ENCODE results near the gene SMAD7.

Gene SMAD7

DNA sequence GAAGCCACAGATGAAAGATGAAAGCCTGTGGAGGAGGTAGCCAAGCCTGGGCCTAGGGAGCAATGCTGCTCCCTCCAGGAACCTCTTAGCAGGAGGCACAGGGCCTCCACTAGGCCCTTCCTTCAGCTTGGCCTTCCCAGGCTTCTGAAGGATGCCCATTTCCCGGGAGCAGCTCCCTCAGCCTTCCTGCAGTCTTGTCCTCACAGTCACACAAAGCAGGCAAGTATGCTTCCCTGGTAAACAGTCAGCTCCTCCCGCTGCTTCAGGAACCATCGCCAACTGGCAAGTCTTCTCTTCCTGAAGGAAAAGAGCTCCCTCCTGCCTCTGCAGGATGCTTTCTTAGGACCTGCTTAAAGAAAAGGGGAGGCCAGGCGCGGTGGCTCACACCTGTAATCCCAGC, 53.2 kb downstream of the SMAD7 start:
- Histone ChIP-seq H3K4ac (ENCODE audit: low read depth in 1 of 2, low read length in 2 of 2) (no peak overlapping the region), H3K9me3 (ENCODE audit: control insufficient read depth, low read length) (no peaks in the 10 kb centered on the region), H3K79me1 (replicated peaks; ENCODE audit: low read length, poor library complexity, severe bottlenecking) (no peaks in the 10 kb centered on the region), H3K27me3 (ENCODE audit: control insufficient read depth in 1 of 2, insufficient read depth in 1 of 2, low read length in 2 of 2) (no peaks in the 10 kb centered on the region), H3K27ac (ENCODE audit: low read length, poor library complexity, severe bottlenecking) (no peak overlapping the region), H3K23ac (ENCODE audit: low read length in 2 of 2) (no peak overlapping the region), H4K8ac (ENCODE audit: low read length) (no peak overlapping the region), H2BK5ac (ENCODE audit: low read depth, low read length, poor library complexity, severe bottlenecking) (no peak overlapping the region), H2AFZ (ENCODE audit: low read depth, low read length) (no peak overlapping the region), H3K4me1 (ENCODE audit: control insufficient read depth, insufficient read depth, low read depth, low read length) (peaks cover 23% of the 10 kb centered on the region), H2BK15ac (ENCODE audit: low read depth, poor library complexity, severe bottlenecking) (peak overlapping the region; percentile 68), H2BK12ac (ENCODE audit: low read length in 2 of 2) (peak overlapping the region in 1 of 2 experiments; percentile 40), H3K4me2 (ENCODE audit: low read length, poor library complexity, severe bottlenecking) (no peak overlapping the region), H3K36me3 (ENCODE audit: control insufficient read depth in 1 of 2, insufficient read depth in 2 of 2, low read depth in 1 of 2, low read length in 2 of 2) (no peaks in the 10 kb centered on the region), H3K18ac (ENCODE audit: low read depth in 1 of 2, low read length in 2 of 2) (peak overlapping the region; percentile 10 to 42), H3K14ac (ENCODE audit: low read length in 2 of 2) (no peak overlapping the region), H4K91ac (ENCODE audit: low read length) (no peak overlapping the region), H3K4me3 (ENCODE audit: insufficient read depth in 1 of 2, low read depth in 1 of 2, low read length in 2 of 2) (no peak overlapping the region), H2AK5ac (ENCODE audit: low read length, severe bottlenecking) (peak overlapping the region; percentile 33), H3K9ac (ENCODE audit: low read length) (peak overlapping the region; percentile 5), H2BK120ac (ENCODE audit: low read depth, low read length) (no peak overlapping the region)
- 98% methylated on average over 5 of the region's 5 CpGs for WGBS
- DNase-seq = no peak

DNA sequence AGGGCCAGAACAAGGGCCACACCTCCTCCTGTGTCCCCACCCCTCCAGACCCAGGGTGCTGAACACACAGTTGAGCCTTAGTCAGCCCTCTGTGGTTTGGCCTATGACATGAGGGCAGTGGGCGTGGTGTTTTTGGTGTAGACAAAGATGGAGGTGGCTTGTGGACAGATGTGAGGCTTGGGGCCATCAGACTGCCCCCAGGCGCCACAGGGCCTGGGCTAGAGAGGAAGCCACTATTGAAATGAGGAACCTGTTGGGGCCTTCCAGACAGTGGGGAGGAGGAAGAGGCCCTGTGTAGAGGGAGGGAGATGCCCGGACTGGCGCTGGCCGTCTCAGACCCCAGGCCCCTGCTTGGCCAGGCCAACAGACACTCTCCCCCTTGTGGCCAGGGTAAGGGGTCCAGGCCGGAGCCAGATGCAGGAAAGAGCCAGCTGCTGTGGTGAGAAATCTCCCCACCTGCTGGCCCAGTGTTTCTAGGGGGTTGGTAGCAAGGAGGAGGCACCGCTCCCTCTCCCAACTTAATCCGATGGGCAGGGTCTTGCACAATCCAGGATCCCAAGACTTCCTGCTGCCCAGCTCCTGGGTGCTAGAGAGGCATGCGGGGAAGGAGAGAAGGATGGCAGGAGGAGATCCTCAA, 53.8 kb downstream of the SMAD7 start:
- Histone ChIP-seq H2AFZ (ENCODE audit: low read depth, low read length) (no peak overlapping the region), H3K4me2 (ENCODE audit: low read length, poor library complexity, severe bottlenecking) (no peak overlapping the region), H2BK120ac (ENCODE audit: low read depth, low read length) (no peak overlapping the region), H3K9me3 (ENCODE audit: control insufficient read depth, low read length) (no peaks in the 10 kb centered on the region), H3K79me1 (replicated peaks; ENCODE audit: low read length, poor library complexity, severe bottlenecking) (no peaks in the 10 kb centered on the region), H3K14ac (ENCODE audit: low read length in 2 of 2) (peak overlapping the region in 1 of 2 experiments; percentile 84), H3K36me3 (ENCODE audit: control insufficient read depth in 1 of 2, insufficient read depth in 2 of 2, low read depth in 1 of 2, low read length in 2 of 2) (no peaks in the 10 kb centered on the region), H3K4ac (ENCODE audit: low read depth in 1 of 2, low read length in 2 of 2) (no peak overlapping the region), H3K27me3 (ENCODE audit: control insufficient read depth in 1 of 2, insufficient read depth in 1 of 2, low read length in 2 of 2) (no peaks in the 10 kb centered on the region), H4K8ac (ENCODE audit: low read length) (no peak overlapping the region), H2AK5ac (ENCODE audit: low read length, severe bottlenecking) (peak overlapping the region; percentile 33), H3K4me1 (ENCODE audit: control insufficient read depth, insufficient read depth, low read depth, low read length) (peaks cover 17% of the 10 kb centered on the region), H3K23ac (ENCODE audit: low read length in 2 of 2) (no peak overlapping the region), H3K27ac (ENCODE audit: low read length, poor library complexity, severe bottlenecking) (no peak overlapping the region), H3K4me3 (ENCODE audit: insufficient read depth in 1 of 2, low read depth in 1 of 2, low read length in 2 of 2) (no peak overlapping the region), H3K18ac (ENCODE audit: low read depth in 1 of 2, low read length in 2 of 2) (peak overlapping the region; percentile 10 to 50), H2BK5ac (ENCODE audit: low read depth, low read length, poor library complexity, severe bottlenecking) (no peak overlapping the region), H4K91ac (ENCODE audit: low read length) (no peak overlapping the region), H2BK12ac (ENCODE audit: low read length in 2 of 2) (peak overlapping the region; percentile 40 to 76), H3K9ac (ENCODE audit: low read length) (peak overlapping the region; percentile 5), H2BK15ac (ENCODE audit: low read depth, poor library complexity, severe bottlenecking) (peak overlapping the region; percentile 68)
- 76% methylated on average over 9 of the region's 9 CpGs for WGBS
- DNase-seq = peak; percentile 43

DNA sequence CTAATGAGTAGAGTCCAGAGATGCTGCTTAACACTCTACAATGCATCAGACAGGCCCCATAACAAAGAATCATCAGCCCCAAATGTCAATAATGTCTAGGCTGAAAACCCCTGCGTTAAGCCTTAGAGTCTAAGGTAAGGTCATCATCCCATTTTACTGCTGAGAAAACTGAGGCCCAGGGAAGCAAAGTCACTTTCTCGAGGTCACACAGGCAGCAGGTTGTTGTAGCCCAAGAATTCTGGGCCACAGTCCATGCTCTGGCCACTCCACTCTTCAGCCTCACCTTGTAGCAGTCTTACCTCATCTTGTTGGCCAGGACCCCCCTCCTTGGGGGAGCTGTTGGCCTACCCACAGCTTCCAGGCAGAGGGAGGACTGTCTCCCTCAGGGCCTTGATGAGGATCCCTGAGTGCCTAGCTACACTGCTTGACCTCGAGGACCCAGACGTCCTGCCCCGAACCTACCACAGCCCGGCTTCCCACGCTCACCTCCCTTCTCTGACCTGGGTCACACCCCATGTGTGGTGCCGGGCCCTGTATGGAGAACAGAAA, 54.4 kb downstream of the SMAD7 start:
- H3K18ac ChIP-seq (ENCODE audit: low read depth in 1 of 2, low read length in 2 of 2) = peak overlapping the region in 1 of 2 experiments; percentile 54
- no peak overlapping the region for H3K4me2 ChIP-seq (ENCODE audit: low read length, poor library complexity, severe bottlenecking)
- H3K27me3 ChIP-seq (ENCODE audit: control insufficient read depth in 1 of 2, insufficient read depth in 1 of 2, low read length in 2 of 2) = no peaks in the 10 kb centered on the region
- no peak for DNase-seq
- H2AK5ac ChIP-seq (ENCODE audit: low read length, severe bottlenecking) = peak overlapping the region; percentile 12
- H3K4me3 ChIP-seq (ENCODE audit: insufficient read depth in 1 of 2, low read depth in 1 of 2, low read length in 2 of 2) = no peak overlapping the region
- H3K36me3 ChIP-seq (ENCODE audit: control insufficient read depth in 1 of 2, insufficient read depth in 2 of 2, low read depth in 1 of 2, low read length in 2 of 2) = no peaks in the 10 kb centered on the region
- no peak overlapping the region for H2BK15ac ChIP-seq (ENCODE audit: low read depth, poor library complexity, severe bottlenecking)
- H3K9me3 ChIP-seq (ENCODE audit: control insufficient read depth, low read length) = no peaks in the 10 kb centered on the region
- H2BK120ac ChIP-seq (ENCODE audit: low read depth, low read length) = no peak overlapping the region
- H2BK12ac ChIP-seq (ENCODE audit: low read length in 2 of 2) = peak overlapping the region in 1 of 2 experiments; percentile 76
- peak overlapping the region in 1 of 2 experiments; percentile 84 for H3K14ac ChIP-seq (ENCODE audit: low read length in 2 of 2)
- H3K27ac ChIP-seq (ENCODE audit: low read length, poor library complexity, severe bottlenecking) = no peak overlapping the region
- 90% methylated on average over 8 of the region's 8 CpGs for WGBS
- no peaks in the 10 kb centered on the region for H3K79me1 ChIP-seq (replicated peaks; ENCODE audit: low read length, poor library complexity, severe bottlenecking)
- no peak overlapping the region for H3K4ac ChIP-seq (ENCODE audit: low read depth in 1 of 2, low read length in 2 of 2)
- peak overlapping the region in 1 of 2 experiments; percentile 63 for H3K23ac ChIP-seq (ENCODE audit: low read length in 2 of 2)
- peak overlapping the region; percentile 31 for H4K91ac ChIP-seq (ENCODE audit: low read length)
- no peak overlapping the region for H3K9ac ChIP-seq (ENCODE audit: low read length)
- H2BK5ac ChIP-seq (ENCODE audit: low read depth, low read length, poor library complexity, severe bottlenecking) = no peak overlapping the region
- H2AFZ ChIP-seq (ENCODE audit: low read depth, low read length) = no peak overlapping the region
- peak overlapping the region; percentile 52 for H4K8ac ChIP-seq (ENCODE audit: low read length)
- peaks cover 11% of the 10 kb centered on the region for H3K4me1 ChIP-seq (ENCODE audit: control insufficient read depth, insufficient read depth, low read depth, low read length)

DNA sequence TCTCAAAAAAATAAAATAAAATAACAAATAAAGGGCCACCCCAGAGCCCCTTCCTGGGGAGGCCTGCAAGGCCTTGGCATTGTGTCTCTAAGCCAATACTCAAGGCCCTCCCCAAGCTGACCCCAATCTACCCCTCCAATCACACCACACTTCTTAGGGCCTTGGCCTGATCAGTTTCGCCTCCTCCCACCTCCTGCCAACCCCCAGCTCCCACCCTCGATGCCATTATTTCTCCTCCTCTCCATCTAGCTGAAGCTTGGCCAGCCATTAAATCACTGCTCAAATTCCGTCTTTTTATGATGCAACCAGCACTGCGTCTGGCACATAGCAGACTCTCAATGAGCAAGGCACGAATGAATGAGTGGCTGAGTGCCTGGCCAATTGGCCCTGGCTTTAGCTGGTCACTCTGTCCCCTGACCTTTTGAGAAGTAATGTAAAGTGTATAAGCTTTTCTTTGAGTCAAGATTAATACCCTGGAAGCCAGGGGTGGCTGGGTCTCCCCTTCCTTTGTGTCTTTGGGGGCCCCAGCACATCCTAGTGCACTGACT, 55.9 kb downstream of the SMAD7 start:
- Histone ChIP-seq H3K4me1 (ENCODE audit: control insufficient read depth, insufficient read depth, low read depth, low read length) (peaks cover 11% of the 10 kb centered on the region), H2BK120ac (ENCODE audit: low read depth, low read length) (no peak overlapping the region), H3K27me3 (ENCODE audit: control insufficient read depth in 1 of 2, insufficient read depth in 1 of 2, low read length in 2 of 2) (no peaks in the 10 kb centered on the region), H3K27ac (ENCODE audit: low read length, poor library complexity, severe bottlenecking) (no peak overlapping the region), H3K79me1 (replicated peaks; ENCODE audit: low read length, poor library complexity, severe bottlenecking) (no peaks in the 10 kb centered on the region), H3K18ac (ENCODE audit: low read depth in 1 of 2, low read length in 2 of 2) (no peak overlapping the region), H3K36me3 (ENCODE audit: control insufficient read depth in 1 of 2, insufficient read depth in 2 of 2, low read depth in 1 of 2, low read length in 2 of 2) (no peaks in the 10 kb centered on the region), H3K9ac (ENCODE audit: low read length) (no peak overlapping the region), H3K4ac (ENCODE audit: low read depth in 1 of 2, low read length in 2 of 2) (no peak overlapping the region), H3K4me2 (ENCODE audit: low read length, poor library complexity, severe bottlenecking) (no peak overlapping the region), H3K4me3 (ENCODE audit: insufficient read depth in 1 of 2, low read depth in 1 of 2, low read length in 2 of 2) (no peak overlapping the region), H3K9me3 (ENCODE audit: control insufficient read depth, low read length) (no peaks in the 10 kb centered on the region), H2BK15ac (ENCODE audit: low read depth, poor library complexity, severe bottlenecking) (peak overlapping the region; percentile 1), H2AK5ac (ENCODE audit: low read length, severe bottlenecking) (no peak overlapping the region), H4K91ac (ENCODE audit: low read length) (no peak overlapping the region), H2BK12ac (ENCODE audit: low read length in 2 of 2) (no peak overlapping the region), H2BK5ac (ENCODE audit: low read depth, low read length, poor library complexity, severe bottlenecking) (no peak overlapping the region), H3K23ac (ENCODE audit: low read length in 2 of 2) (no peak overlapping the region), H2AFZ (ENCODE audit: low read depth, low read length) (no peak overlapping the region), H4K8ac (ENCODE audit: low read length) (no peak overlapping the region), H3K14ac (ENCODE audit: low read length in 2 of 2) (no peak overlapping the region)
- DNase-seq = no peak
- 88% methylated on average over 5 of the region's 5 CpGs for WGBS
